Upper lobe of left lung (tissue), 4 donors: ENCODE measurements around the gene KDM4B.

Experiments used
- EP300 ChIP-seq, 4 donors: sonication (generic); formaldehyde crosslinking; IDR thresholded peaks; one replicate each; pipeline ENCODE4 v1.5.1; 2017; ENCODE audit warnings: antibody characterized with exemption in 4 of 4, control low read depth in 2 of 4
- POLR2A ChIP-seq, 4 donors: fragments of 450-650 bp; IDR thresholded peaks; one replicate each; pipeline ENCODE4 v1.5.1; 2016 to 2017; ENCODE audit warnings: antibody characterized with exemption in 4 of 4, mild to moderate bottlenecking in 2 of 4
- POLR2AphosphoS5 ChIP-seq, 2 donors: sonication (generic); formaldehyde crosslinking; IDR thresholded peaks; one replicate each; pipeline ENCODE4 v1.5.1; 2017; ENCODE audit warnings: antibody characterized with exemption in 2 of 2
- TF ChIP-seq, protein P1 (sequence below), 6 experiments: fragments of 450-650 bp in 4 of 6; fragments of 200-600 bp in 2 of 6; sonication (generic) in 2 of 6; IDR thresholded peaks; one replicate each; pipeline ENCODE4 v1.5.1; 2016 to 2019; ENCODE audit warnings: antibody characterized with exemption in 6 of 6

DNA sequence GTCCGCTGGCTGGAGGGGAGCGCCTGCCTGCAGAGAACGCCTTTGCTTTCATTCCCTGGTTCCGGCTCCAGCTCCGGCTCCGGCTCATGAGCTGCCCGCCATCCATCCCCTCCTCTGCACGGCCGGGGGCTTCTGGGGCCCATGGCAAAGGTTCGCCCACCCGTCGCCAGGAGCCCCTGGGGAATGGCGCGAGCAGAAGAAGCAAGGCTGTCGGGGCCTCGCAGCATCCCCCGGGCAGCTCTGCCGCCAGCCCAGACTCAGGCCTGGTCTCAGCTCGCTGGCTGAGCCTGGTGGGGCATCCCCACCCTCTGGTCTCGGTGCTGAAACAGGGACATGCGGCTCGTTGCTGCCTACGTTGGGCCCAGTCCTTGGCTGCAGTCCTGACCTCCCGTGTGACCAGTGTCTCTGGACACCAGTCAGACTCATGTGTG is 96.8 kb downstream of the KDM4B start:
- TF ChIP-seq, protein P1, sequence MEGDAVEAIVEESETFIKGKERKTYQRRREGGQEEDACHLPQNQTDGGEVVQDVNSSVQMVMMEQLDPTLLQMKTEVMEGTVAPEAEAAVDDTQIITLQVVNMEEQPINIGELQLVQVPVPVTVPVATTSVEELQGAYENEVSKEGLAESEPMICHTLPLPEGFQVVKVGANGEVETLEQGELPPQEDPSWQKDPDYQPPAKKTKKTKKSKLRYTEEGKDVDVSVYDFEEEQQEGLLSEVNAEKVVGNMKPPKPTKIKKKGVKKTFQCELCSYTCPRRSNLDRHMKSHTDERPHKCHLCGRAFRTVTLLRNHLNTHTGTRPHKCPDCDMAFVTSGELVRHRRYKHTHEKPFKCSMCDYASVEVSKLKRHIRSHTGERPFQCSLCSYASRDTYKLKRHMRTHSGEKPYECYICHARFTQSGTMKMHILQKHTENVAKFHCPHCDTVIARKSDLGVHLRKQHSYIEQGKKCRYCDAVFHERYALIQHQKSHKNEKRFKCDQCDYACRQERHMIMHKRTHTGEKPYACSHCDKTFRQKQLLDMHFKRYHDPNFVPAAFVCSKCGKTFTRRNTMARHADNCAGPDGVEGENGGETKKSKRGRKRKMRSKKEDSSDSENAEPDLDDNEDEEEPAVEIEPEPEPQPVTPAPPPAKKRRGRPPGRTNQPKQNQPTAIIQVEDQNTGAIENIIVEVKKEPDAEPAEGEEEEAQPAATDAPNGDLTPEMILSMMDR (IDR thresholded peaks at IDR 0.05): no peak
- TF ChIP-seq EP300 (IDR thresholded peaks at IDR 0.05): no peak
- no peak for TF ChIP-seq POLR2A (IDR thresholded peaks at IDR 0.05)
- no peak for TF ChIP-seq POLR2AphosphoS5 (IDR thresholded peaks at IDR 0.05)
